ENCODE results near the gene TNFAIP1.
"Not testable (repeated sequence)": the region's sequence is repeated elsewhere in the genome, so short reads cannot be mapped to it uniquely, and the experiment has no call there.

Gene TNFAIP1

GRCh38 chr17:28324781-28325180 is 10.8 kb upstream of the TNFAIP1 start:
- no peak for DNase-seq (ENCODE audit: low read depth, low spot score)

- no peak for DNase-seq (ENCODE audit: low read depth, low spot score)
Observed at GRCh38 chr17:28325211-28325610, 10.3 kb upstream of the TNFAIP1 start.

GRCh38 chr17:28326114-28326513 is 9.4 kb upstream of the TNFAIP1 start:
- no peak for DNase-seq (ENCODE audit: low read depth, low spot score)

- DNase-seq (ENCODE audit: low read depth, low spot score): no peak
Observed at GRCh38 chr17:28327031-28327607, 8.4 kb upstream of the TNFAIP1 start.

- no peak for DNase-seq (ENCODE audit: low read depth, low spot score)
Observed at GRCh38 chr17:28327709-28328108, 7.9 kb upstream of the TNFAIP1 start.

GRCh38 chr17:28328325-28328724 is 7.2 kb upstream of the TNFAIP1 start:
- no peak for DNase-seq (ENCODE audit: low read depth, low spot score)

GRCh38 chr17:28330671-28331070 is 4.9 kb upstream of the TNFAIP1 start:
- no peak for DNase-seq (ENCODE audit: low read depth, low spot score)

GRCh38 chr17:28331891-28332420 is 3.6 kb upstream of the TNFAIP1 start:
- DNase-seq (ENCODE audit: low read depth, low spot score): no peak

GRCh38 chr17:28333083-28333746 is 2.3 kb upstream of the TNFAIP1 start:
- no peak for DNase-seq (ENCODE audit: low read depth, low spot score)

- DNase-seq (ENCODE audit: low read depth, low spot score): no peak
Observed at GRCh38 chr17:28334171-28334570, 1.4 kb upstream of the TNFAIP1 start.

GRCh38 chr17:28334666-28335200 is 828 bp upstream of the TNFAIP1 start:
- DNase-seq (ENCODE audit: low read depth, low spot score): peak; percentile 18

- DNase-seq (ENCODE audit: low read depth, low spot score): peak; percentile 97
Observed at GRCh38 chr17:28335959-28336871, 654 bp downstream of the TNFAIP1 start.

GRCh38 chr17:28338056-28338768 is 2.7 kb downstream of the TNFAIP1 start:
- DNase-seq (ENCODE audit: low read depth, low spot score): peak; percentile 75

- DNase-seq (ENCODE audit: low read depth, low spot score): not testable (repeated sequence)
Observed at GRCh38 chr17:28338769-28339212, 3.2 kb downstream of the TNFAIP1 start.

- no peak for DNase-seq (ENCODE audit: low read depth, low spot score)
Observed at GRCh38 chr17:28339431-28339830, 3.9 kb downstream of the TNFAIP1 start.

GRCh38 chr17:28340374-28340773 is 4.8 kb downstream of the TNFAIP1 start:
- DNase-seq (ENCODE audit: low read depth, low spot score): no peak

GRCh38 chr17:28341516-28341915 is 6.0 kb downstream of the TNFAIP1 start:
- DNase-seq (ENCODE audit: low read depth, low spot score): no peak

- no peak for DNase-seq (ENCODE audit: low read depth, low spot score)
Observed at GRCh38 chr17:28342313-28342712, 6.8 kb downstream of the TNFAIP1 start.

GRCh38 chr17:28343491-28343932 is 8.0 kb downstream of the TNFAIP1 start:
- DNase-seq (ENCODE audit: low read depth, low spot score): no peak

- no peak for DNase-seq (ENCODE audit: low read depth, low spot score)
Observed at GRCh38 chr17:28344011-28344410, 8.4 kb downstream of the TNFAIP1 start.

- no peak for DNase-seq (ENCODE audit: low read depth, low spot score)
Observed at GRCh38 chr17:28344435-28344901, 8.9 kb downstream of the TNFAIP1 start.
